Activated naive CD8-positive, alpha-beta T cell treated with anti-CD3 and anti-CD28 coated beads, Interleukin-2, amount 50 U/mL, for 24 hours (primary cell): ENCODE results near the gene CALR.

Experiments
- ATAC-seq: fragments of 150-1000 bp; cut with Tn5 transposase; one replicate; pipeline ENCODE4 v1.10.0; 2021
- DNase-seq: peaks from one replicate; pipeline ENCODE4 v3.0.0; 2021
- H3K27ac Mint-ChIP-seq: one replicate; pipeline ENCODE4 v1.8.0; 2021; ENCODE audit warnings: mild to moderate bottlenecking, mixed read lengths
- H3K27me3 Mint-ChIP-seq: one replicate; pipeline ENCODE4 v1.8.0; 2021; ENCODE audit warnings: mixed read lengths
- H3K36me3 Mint-ChIP-seq: one replicate; pipeline ENCODE4 v1.8.0; 2021; ENCODE audit warnings: low read depth, mixed read lengths
- H3K4me1 Mint-ChIP-seq: one replicate; pipeline ENCODE4 v1.8.0; 2021; ENCODE audit warnings: mixed read lengths
- H3K4me3 Mint-ChIP-seq: one replicate; pipeline ENCODE4 v1.8.0; 2021; ENCODE audit warnings: mild to moderate bottlenecking, moderate library complexity, mixed read lengths
- H3K9me3 Mint-ChIP-seq: one replicate; pipeline ENCODE4 v1.8.0; 2021; ENCODE audit warnings: mixed read lengths

Gene CALR

DNA sequence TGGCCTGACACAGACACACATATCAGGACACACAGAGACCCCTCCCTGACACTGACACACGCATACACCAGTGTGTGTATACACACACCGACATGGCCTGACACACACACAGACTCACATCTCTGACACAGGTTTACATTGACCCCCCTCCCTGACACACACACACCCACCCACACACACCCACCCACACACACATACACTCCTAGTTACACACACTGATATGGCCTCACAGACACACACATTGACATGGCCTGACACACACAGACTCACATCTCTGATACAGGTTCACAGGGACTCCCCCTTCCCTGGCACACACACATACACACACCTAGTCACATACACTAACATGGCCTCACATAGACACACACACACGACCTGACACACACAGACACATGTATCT lies 52.4 kb downstream of the CALR start:
- Mint-ChIP-seq H3K36me3 (no peaks in the 10 kb centered on the region), H3K27ac (no peak overlapping the region), H3K4me1 (peaks cover 6% of the 10 kb centered on the region), H3K9me3 (no peaks in the 10 kb centered on the region), H3K27me3 (peaks cover 11% of the 10 kb centered on the region), H3K4me3 (no peak overlapping the region)
- DNase-seq = no peak
- ATAC-seq = no peak

DNA sequence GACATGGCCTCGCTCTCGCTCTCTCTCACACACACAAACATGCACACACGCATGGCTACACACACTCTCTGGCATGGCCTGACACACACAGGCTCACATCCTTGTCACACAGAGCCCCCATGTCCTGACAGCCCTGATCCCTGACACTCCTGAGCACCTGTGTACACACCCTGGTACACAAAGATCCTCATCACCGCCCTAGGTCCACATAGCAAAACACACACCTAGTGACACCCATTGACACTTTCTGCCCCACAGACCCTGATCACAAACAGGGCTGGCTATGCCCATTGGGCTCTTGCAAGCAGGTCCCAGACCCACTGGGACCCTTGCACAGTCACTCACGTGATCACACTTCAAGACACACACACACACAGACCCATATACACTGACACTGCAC lies 52.9 kb downstream of the CALR start:
- ATAC-seq = no peak
- DNase-seq = no peak
- Mint-ChIP-seq H3K27ac (no peak overlapping the region), H3K36me3 (no peaks in the 10 kb centered on the region), H3K4me3 (no peak overlapping the region), H3K9me3 (no peaks in the 10 kb centered on the region), H3K4me1 (peaks cover 7% of the 10 kb centered on the region), H3K27me3 (peaks cover 11% of the 10 kb centered on the region)

DNA sequence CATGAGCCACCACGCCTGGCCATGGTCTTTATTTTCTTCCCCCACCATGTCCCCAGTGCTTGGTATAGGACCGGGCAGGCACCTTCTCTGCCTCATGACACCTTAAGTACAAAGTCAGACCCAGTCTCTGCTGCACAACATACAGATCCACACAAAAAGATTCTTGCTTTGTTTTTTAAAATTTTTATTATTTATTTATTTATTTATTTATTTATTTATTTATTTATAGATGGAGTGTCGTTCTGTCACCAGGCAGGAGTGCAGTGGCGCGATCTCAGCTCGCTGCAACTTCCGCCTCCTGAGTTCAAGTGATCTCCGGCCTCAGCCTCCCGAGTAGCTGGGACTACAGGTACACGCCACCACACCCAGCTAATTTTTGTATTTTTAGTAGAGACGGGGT lies 54.3 kb downstream of the CALR start:
- DNase-seq (no peak), ATAC-seq (no peak)
- Mint-ChIP-seq H3K4me1 (peaks cover 11% of the 10 kb centered on the region), H3K4me3 (no peak overlapping the region), H3K27me3 (peaks cover 13% of the 10 kb centered on the region), H3K27ac (no peak overlapping the region), H3K9me3 (no peaks in the 10 kb centered on the region), H3K36me3 (no peaks in the 10 kb centered on the region)

DNA sequence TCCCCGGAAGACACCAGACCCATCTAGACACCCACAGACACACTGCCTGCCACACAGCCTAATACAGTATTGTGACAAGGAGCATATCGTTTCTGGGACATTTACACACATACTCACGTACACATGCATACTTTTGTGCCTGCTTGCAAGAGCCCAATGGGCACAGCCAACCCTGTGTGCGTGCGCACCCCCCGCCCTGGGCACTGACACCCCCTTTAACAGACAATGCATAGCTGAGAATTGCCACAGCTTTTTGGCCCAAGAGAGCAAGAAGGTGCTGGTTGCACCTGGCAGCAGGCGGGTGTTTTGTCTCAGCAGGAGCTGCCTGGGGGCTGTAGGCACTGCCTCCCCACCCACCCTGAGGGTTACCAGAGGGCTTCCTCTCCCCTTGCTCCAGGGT lies 55.2 kb downstream of the CALR start:
- peaks cover 13% of the 10 kb centered on the region for H3K27me3 Mint-ChIP-seq
- no peak overlapping the region for H3K27ac Mint-ChIP-seq
- no peaks in the 10 kb centered on the region for H3K36me3 Mint-ChIP-seq
- peaks cover 11% of the 10 kb centered on the region for H3K4me1 Mint-ChIP-seq
- H3K9me3 Mint-ChIP-seq = no peaks in the 10 kb centered on the region
- no peak for DNase-seq
- ATAC-seq = no peak
- no peak overlapping the region for H3K4me3 Mint-ChIP-seq
